ENCODE results near the gene SLC9A9. TPM values are rescaled to one million over a fixed set of nuclear protein-coding genes. Genes with fewer than 3 reads are reported as not detected.

The SLC9A9 gene
- total RNA-seq, 6 experiments from 2014 or later: 0.10 to 0.55 (median 0.33) TPM; not detected in 2

- Mint-ChIP-seq H3K9me3 (no peaks in the 10 kb centered on the region), H3K4me1 (ENCODE audit: low read depth) (no peaks in the 10 kb centered on the region), H3K27me3 (ENCODE audit: insufficient read depth) (peaks cover 3% of the 10 kb centered on the region; the same call in 1 of the 2 replicates), H3K27ac (no peak overlapping the region), H3K36me3 (ENCODE audit: low read depth) (no peaks in the 10 kb centered on the region), H3K4me3 (no peak overlapping the region)
- TF ChIP-seq, protein P1, sequence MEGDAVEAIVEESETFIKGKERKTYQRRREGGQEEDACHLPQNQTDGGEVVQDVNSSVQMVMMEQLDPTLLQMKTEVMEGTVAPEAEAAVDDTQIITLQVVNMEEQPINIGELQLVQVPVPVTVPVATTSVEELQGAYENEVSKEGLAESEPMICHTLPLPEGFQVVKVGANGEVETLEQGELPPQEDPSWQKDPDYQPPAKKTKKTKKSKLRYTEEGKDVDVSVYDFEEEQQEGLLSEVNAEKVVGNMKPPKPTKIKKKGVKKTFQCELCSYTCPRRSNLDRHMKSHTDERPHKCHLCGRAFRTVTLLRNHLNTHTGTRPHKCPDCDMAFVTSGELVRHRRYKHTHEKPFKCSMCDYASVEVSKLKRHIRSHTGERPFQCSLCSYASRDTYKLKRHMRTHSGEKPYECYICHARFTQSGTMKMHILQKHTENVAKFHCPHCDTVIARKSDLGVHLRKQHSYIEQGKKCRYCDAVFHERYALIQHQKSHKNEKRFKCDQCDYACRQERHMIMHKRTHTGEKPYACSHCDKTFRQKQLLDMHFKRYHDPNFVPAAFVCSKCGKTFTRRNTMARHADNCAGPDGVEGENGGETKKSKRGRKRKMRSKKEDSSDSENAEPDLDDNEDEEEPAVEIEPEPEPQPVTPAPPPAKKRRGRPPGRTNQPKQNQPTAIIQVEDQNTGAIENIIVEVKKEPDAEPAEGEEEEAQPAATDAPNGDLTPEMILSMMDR (IDR thresholded peaks at IDR 0.05): no peak
- no peak for DNase-seq
Observed at GRCh38 chr3:143362115-143362991, 485.9 kb downstream of the SLC9A9 start.

GRCh38 chr3:143361589-143361988, 486.7 kb downstream of the SLC9A9 start:
- H3K36me3 Mint-ChIP-seq (ENCODE audit: low read depth): no peaks in the 10 kb centered on the region
- no peak overlapping the region for H3K27ac Mint-ChIP-seq
- TF ChIP-seq, protein P1 (IDR thresholded peaks at IDR 0.05): no peak
- peaks cover 5% of the 10 kb centered on the region; the same call in 1 of the 2 replicates for H3K27me3 Mint-ChIP-seq (ENCODE audit: insufficient read depth)
- H3K4me1 Mint-ChIP-seq (ENCODE audit: low read depth): no peaks in the 10 kb centered on the region
- H3K4me3 Mint-ChIP-seq: no peak overlapping the region
- no peak for DNase-seq
- H3K9me3 Mint-ChIP-seq: no peaks in the 10 kb centered on the region

GRCh38 chr3:143360244-143360643, 488.0 kb downstream of the SLC9A9 start:
- no peak for DNase-seq
- Mint-ChIP-seq H3K4me1 (ENCODE audit: low read depth) (no peaks in the 10 kb centered on the region), H3K9me3 (no peaks in the 10 kb centered on the region), H3K27me3 (ENCODE audit: insufficient read depth) (peaks cover 5% of the 10 kb centered on the region; the same call in 1 of the 2 replicates), H3K36me3 (ENCODE audit: low read depth) (no peaks in the 10 kb centered on the region), H3K27ac (no peak overlapping the region), H3K4me3 (no peak overlapping the region)
- TF ChIP-seq, protein P1 (IDR thresholded peaks at IDR 0.05): no peak

DNA sequence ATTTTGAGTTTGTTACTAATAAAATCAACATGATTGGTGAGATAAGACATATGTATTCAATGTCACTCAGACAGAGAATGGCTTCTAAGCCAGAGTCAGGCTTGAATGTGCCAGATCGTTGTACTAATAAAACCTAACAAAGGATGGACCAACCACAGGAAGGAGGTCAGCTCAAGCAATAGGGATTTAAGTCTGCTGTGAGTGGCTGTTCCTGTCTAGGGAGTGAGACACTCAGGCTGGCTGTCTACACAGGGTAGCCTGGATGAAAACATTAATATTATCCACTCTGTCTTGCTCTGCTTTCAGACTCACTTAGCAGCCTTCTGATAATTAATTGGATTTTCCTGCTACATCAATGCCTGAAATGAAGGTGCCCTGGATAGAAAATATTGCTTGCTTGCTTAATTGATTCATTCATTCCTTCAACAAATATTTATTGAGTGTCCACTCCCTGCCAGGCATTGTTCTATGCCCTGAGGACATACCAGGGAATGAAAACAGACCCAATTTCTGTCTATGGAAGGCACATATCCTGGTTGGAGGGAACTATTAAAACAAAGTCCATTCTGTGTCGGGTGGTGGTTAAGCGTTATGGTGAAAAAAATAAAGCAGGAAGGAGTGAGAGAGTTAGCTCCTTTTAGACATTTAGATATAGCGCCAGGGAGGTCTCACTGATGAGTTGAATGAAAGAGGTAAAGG, 489.3 kb downstream of the SLC9A9 start:
- Mint-ChIP-seq H3K36me3 (ENCODE audit: low read depth) (no peaks in the 10 kb centered on the region), H3K9me3 (no peaks in the 10 kb centered on the region), H3K4me1 (ENCODE audit: low read depth) (no peaks in the 10 kb centered on the region), H3K4me3 (no peak overlapping the region), H3K27me3 (ENCODE audit: insufficient read depth) (peaks cover 3% of the 10 kb centered on the region; the same call in 1 of the 2 replicates), H3K27ac (no peak overlapping the region)
- DNase-seq: no peak
- TF ChIP-seq, protein P1 (IDR thresholded peaks at IDR 0.05): no peak

- Mint-ChIP-seq H3K27ac (no peak overlapping the region), H3K27me3 (ENCODE audit: insufficient read depth) (peaks cover 3% of the 10 kb centered on the region; the same call in 1 of the 2 replicates), H3K4me1 (ENCODE audit: low read depth) (no peaks in the 10 kb centered on the region), H3K36me3 (ENCODE audit: low read depth) (no peaks in the 10 kb centered on the region), H3K9me3 (no peaks in the 10 kb centered on the region), H3K4me3 (no peak overlapping the region)
- DNase-seq: no peak
- TF ChIP-seq, protein P1 (IDR thresholded peaks at IDR 0.05): no peak
Observed at GRCh38 chr3:143358155-143358792, 490.0 kb downstream of the SLC9A9 start.
